ENCODE results near the gene TYMS. TPM values are rescaled to one million over a fixed set of nuclear protein-coding genes. Genes with fewer than 3 reads are reported as not detected.

TYMS gene
- total RNA-seq, 1 donor from 2014 or later, result 15.7 TPM

DNA sequence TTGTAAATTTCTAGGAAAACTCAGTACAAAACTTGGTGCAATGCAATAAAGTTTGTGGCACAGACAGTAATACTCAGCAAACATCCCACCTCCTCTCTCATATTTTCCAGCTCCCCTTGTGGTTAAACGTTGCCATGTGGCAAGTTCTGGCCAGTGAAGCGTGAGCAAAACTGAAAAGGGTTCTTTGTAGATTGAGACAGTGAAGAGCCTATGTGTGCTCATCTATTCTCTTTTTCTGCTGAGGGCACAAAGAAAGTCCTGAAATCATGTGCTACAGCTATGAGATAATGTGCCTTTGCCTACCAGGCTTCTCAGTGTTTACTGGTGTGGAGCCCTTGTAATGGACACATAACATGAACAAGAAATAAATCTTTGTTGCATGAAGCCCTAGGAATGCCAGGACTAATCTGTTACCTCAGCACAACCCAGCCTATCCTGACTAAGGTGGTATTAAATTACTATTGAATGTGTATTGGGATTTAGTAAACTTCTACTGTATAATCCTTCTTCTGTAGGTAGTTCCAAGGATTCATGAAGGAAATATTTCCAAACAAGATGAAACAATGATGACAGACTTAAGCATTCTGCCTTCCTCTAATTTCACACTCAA is 13.0 kb upstream of the TYMS start:
- Histone ChIP-seq H3K9ac (ENCODE audit: low read depth in 1 of 3, low read length in 3 of 3) (no peak overlapping the region), H3K4me1 (ENCODE audit: control insufficient read depth in 3 of 3, insufficient read depth in 3 of 3, low read length in 3 of 3) (no peaks in the 10 kb centered on the region), H3K27ac (ENCODE audit: low read depth, low read length) (no peak overlapping the region), H3K9me3 (ENCODE audit: control insufficient read depth in 3 of 3, low read length in 3 of 3) (no peaks in the 10 kb centered on the region), H3K27me3 (ENCODE audit: control insufficient read depth in 3 of 3, insufficient read depth in 3 of 3, low read length in 3 of 3) (peaks cover 0 to 6% (median 0%) of the 10 kb centered on the region in 3 donors), H3K4me3 (ENCODE audit: low read length in 3 of 3) (no peak overlapping the region), H3K36me3 (ENCODE audit: control insufficient read depth in 3 of 3, insufficient read depth in 3 of 3, low read length in 3 of 3) (no peaks in the 10 kb centered on the region)

DNA sequence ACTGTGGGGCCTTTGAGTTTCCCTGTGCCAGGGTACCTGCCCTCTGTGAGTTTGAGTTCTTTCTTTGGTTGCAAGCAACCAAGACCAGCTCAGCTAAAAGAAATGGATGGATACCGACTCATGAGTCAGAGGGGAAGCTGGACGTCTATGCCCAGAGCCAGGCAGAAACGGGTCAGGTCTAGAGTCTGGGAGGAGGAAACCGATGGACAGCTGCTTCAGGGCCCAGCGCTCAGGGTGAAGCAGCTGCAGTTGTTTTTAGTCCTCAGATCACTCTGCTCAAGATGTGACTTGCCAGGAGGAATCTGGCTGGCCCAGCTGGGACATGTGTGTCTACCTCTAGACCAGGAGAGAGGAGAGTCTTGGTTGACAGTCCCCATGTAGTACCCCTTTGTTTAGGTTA is 10.1 kb upstream of the TYMS start:
- Histone ChIP-seq H3K9ac (ENCODE audit: low read depth in 1 of 3, low read length in 3 of 3) (no peak overlapping the region), H3K27me3 (ENCODE audit: control insufficient read depth in 3 of 3, insufficient read depth in 3 of 3, low read length in 3 of 3) (peaks cover 0 to 6% (median 6%) of the 10 kb centered on the region in 3 donors), H3K4me3 (ENCODE audit: low read length in 3 of 3) (no peak overlapping the region), H3K27ac (ENCODE audit: low read depth, low read length) (no peak overlapping the region), H3K9me3 (ENCODE audit: control insufficient read depth in 3 of 3, low read length in 3 of 3) (no peaks in the 10 kb centered on the region), H3K4me1 (ENCODE audit: control insufficient read depth in 3 of 3, insufficient read depth in 3 of 3, low read length in 3 of 3) (no peaks in the 10 kb centered on the region), H3K36me3 (ENCODE audit: control insufficient read depth in 3 of 3, insufficient read depth in 3 of 3, low read length in 3 of 3) (no peaks in the 10 kb centered on the region)

DNA sequence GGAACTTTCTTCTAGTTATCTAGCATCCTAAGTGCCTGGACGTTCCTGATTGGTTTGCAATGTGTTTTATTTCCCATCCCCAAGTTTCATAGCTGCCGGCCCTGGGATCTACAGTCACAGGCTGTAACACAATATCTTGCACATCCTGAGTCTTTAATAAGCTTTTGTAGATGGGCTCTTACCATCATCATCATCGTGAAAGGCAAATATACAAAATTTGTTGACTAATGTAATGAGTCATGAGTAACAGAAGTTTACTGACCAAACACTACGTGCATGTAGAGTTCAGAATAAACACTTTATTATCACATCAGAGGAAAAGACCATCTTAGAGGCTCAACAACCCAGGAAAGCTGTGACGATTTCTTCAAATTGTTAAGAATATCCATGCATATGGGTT is 8.1 kb upstream of the TYMS start:
- Histone ChIP-seq H3K27ac (ENCODE audit: low read depth, low read length) (no peak overlapping the region), H3K9ac (ENCODE audit: low read depth in 1 of 3, low read length in 3 of 3) (no peak overlapping the region), H3K27me3 (ENCODE audit: control insufficient read depth in 3 of 3, insufficient read depth in 3 of 3, low read length in 3 of 3) (peaks cover 0 to 8% (median 2%) of the 10 kb centered on the region in 3 donors), H3K9me3 (ENCODE audit: control insufficient read depth in 3 of 3, low read length in 3 of 3) (no peaks in the 10 kb centered on the region), H3K4me3 (ENCODE audit: low read length in 3 of 3) (no peak overlapping the region), H3K36me3 (ENCODE audit: control insufficient read depth in 3 of 3, insufficient read depth in 3 of 3, low read length in 3 of 3) (no peaks in the 10 kb centered on the region), H3K4me1 (ENCODE audit: control insufficient read depth in 3 of 3, insufficient read depth in 3 of 3, low read length in 3 of 3) (no peaks in the 10 kb centered on the region)

DNA sequence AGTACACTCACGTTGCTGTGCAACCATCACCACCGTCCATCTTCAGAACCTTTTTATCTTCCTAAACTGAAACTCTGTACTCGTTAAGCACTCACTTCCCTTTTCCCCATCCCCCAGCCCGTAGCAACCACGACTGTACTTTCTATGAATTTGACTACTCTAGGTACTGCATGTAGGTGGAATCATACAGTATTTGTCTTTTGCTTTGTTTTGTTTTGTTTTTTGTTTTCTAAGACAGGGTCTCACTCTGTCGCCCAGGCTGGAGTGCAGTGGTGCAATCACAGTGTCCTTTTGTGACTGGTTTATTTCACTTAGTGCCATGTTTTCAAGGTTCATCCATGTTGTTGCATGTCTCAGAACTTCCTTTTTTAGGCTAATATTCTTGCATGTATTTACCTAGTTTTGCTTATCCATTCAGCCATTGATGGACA is 7.0 kb upstream of the TYMS start:
- Histone ChIP-seq H3K27ac (ENCODE audit: low read depth, low read length) (no peak overlapping the region), H3K36me3 (ENCODE audit: control insufficient read depth in 3 of 3, insufficient read depth in 3 of 3, low read length in 3 of 3) (no peaks in the 10 kb centered on the region), H3K9ac (ENCODE audit: low read depth in 1 of 3, low read length in 3 of 3) (no peak overlapping the region), H3K9me3 (ENCODE audit: control insufficient read depth in 3 of 3, low read length in 3 of 3) (no peaks in the 10 kb centered on the region), H3K27me3 (ENCODE audit: control insufficient read depth in 3 of 3, insufficient read depth in 3 of 3, low read length in 3 of 3) (peaks cover 0 to 13% (median 3%) of the 10 kb centered on the region in 3 donors), H3K4me1 (ENCODE audit: control insufficient read depth in 3 of 3, insufficient read depth in 3 of 3, low read length in 3 of 3) (no peaks in the 10 kb centered on the region), H3K4me3 (ENCODE audit: low read length in 3 of 3) (no peak overlapping the region)

DNA sequence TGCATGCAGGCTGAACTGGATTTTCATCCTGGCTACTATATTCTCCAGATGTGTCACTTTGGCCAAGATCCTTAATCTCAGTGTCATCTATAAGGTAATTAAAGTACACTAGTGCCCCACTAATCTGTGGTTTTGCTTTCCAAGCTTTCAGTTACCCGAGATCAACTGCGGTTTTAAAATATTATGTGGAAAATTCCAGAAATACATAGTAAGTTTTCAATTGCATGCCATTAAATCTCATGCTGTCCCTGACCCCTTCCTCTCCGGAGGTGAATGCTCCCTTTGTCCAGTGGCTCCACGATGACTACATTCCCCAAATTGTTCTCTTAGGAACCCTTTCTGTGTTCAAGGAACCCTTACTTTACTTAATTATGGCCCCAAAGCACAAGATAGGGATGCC is 5.3 kb upstream of the TYMS start:
- no peaks in the 10 kb centered on the region for H3K36me3 ChIP-seq (ENCODE audit: control insufficient read depth in 3 of 3, insufficient read depth in 3 of 3, low read length in 3 of 3)
- peaks cover 0 to 2% (median 0%) of the 10 kb centered on the region in 3 donors for H3K9me3 ChIP-seq (ENCODE audit: control insufficient read depth in 3 of 3, low read length in 3 of 3)
- no peak overlapping the region for H3K27ac ChIP-seq (ENCODE audit: low read depth, low read length)
- H3K9ac ChIP-seq (ENCODE audit: low read depth in 1 of 3, low read length in 3 of 3), result no peak overlapping the region
- no peak overlapping the region for H3K4me3 ChIP-seq (ENCODE audit: low read length in 3 of 3)
- H3K4me1 ChIP-seq (ENCODE audit: control insufficient read depth in 3 of 3, insufficient read depth in 3 of 3, low read length in 3 of 3), result peaks cover 0 to under 1% (median 0%) of the 10 kb centered on the region in 3 donors
- peaks cover 5 to 16% (median 8%) of the 10 kb centered on the region in 3 donors for H3K27me3 ChIP-seq (ENCODE audit: control insufficient read depth in 3 of 3, insufficient read depth in 3 of 3, low read length in 3 of 3)

DNA sequence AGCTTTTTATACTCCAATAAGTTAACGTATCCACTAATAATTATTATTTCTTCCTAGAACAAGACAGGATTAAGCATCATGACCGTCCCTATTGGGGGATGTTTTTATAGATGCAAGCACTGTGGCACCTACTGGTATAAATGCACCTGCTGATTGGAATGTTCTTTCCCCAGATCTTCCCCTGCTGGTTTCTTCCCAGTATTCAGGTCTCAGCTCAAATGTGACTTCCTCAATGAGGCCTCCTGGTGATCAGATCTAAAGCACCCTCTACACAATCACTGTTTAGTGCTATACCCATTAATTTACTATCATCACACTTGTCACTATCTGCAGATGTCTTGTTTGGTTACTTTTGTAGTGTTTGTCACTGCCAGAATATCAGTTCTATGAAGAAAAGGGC is 3.9 kb upstream of the TYMS start:
- H3K36me3 ChIP-seq (ENCODE audit: control insufficient read depth in 3 of 3, insufficient read depth in 3 of 3, low read length in 3 of 3), result no peaks in the 10 kb centered on the region
- H3K27ac ChIP-seq (ENCODE audit: low read depth, low read length), result no peak overlapping the region
- peaks cover 8 to 28% (median 16%) of the 10 kb centered on the region in 3 donors for H3K27me3 ChIP-seq (ENCODE audit: control insufficient read depth in 3 of 3, insufficient read depth in 3 of 3, low read length in 3 of 3)
- H3K4me3 ChIP-seq (ENCODE audit: low read length in 3 of 3), result no peak overlapping the region
- H3K9ac ChIP-seq (ENCODE audit: low read depth in 1 of 3, low read length in 3 of 3), result no peak overlapping the region
- peaks cover 0 to 2% (median 0%) of the 10 kb centered on the region in 3 donors for H3K9me3 ChIP-seq (ENCODE audit: control insufficient read depth in 3 of 3, low read length in 3 of 3)
- peaks cover 0 to 11% (median 7%) of the 10 kb centered on the region in 3 donors for H3K4me1 ChIP-seq (ENCODE audit: control insufficient read depth in 3 of 3, insufficient read depth in 3 of 3, low read length in 3 of 3)

DNA sequence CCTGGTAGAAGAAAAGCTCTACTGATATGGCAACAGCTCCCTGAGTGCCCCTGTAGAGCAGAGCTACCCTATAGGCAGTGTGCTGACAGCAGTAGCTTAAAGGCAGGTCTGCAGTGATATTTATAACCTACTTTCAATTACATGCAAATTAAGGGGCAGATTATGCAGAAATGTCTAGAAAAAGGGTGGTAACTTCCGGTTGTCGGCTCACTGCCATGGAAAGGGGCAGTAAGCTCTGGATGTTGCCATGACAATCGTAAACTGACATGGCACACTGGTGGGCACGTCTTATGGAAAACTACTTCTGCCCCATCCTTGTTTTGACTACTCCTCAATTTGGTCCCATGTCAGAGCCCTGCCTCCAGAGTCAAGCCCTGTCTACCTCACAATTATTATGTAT is 2.9 kb upstream of the TYMS start:
- Histone ChIP-seq H3K9me3 (ENCODE audit: control insufficient read depth in 3 of 3, low read length in 3 of 3) (peaks cover 0 to 2% (median 0%) of the 10 kb centered on the region in 3 donors), H3K27me3 (ENCODE audit: control insufficient read depth in 3 of 3, insufficient read depth in 3 of 3, low read length in 3 of 3) (peaks cover 16 to 36% (median 27%) of the 10 kb centered on the region in 3 donors), H3K36me3 (ENCODE audit: control insufficient read depth in 3 of 3, insufficient read depth in 3 of 3, low read length in 3 of 3) (no peaks in the 10 kb centered on the region), H3K4me3 (ENCODE audit: low read length in 3 of 3) (no peak overlapping the region), H3K9ac (ENCODE audit: low read depth in 1 of 3, low read length in 3 of 3) (no peak overlapping the region), H3K27ac (ENCODE audit: low read depth, low read length) (no peak overlapping the region), H3K4me1 (ENCODE audit: control insufficient read depth in 3 of 3, insufficient read depth in 3 of 3, low read length in 3 of 3) (peaks cover 0 to 14% (median 9%) of the 10 kb centered on the region in 3 donors)

DNA sequence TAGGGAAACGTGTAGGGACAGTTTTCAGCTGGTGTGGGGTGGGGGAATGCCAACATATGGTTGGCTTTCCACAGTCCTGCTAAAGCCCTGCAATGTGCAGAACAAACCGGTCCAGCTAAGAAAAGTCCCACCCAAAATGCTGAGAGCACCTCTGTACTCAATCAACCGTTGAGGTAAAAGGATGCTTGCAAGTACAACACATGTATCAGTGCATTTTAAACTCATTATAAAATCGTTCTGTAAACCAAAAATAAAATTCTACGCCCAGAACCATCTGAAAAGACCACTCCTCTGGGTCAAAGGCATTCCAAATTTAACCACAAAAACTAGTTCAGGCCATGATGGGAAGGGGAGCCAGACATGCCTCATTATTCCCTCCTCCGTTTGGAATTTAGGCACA is 2.0 kb upstream of the TYMS start:
- Histone ChIP-seq H3K27me3 (ENCODE audit: control insufficient read depth in 3 of 3, insufficient read depth in 3 of 3, low read length in 3 of 3) (peaks cover 17 to 36% (median 28%) of the 10 kb centered on the region in 3 donors), H3K4me1 (ENCODE audit: control insufficient read depth in 3 of 3, insufficient read depth in 3 of 3, low read length in 3 of 3) (peaks cover 0 to 14% (median 9%) of the 10 kb centered on the region in 3 donors), H3K9me3 (ENCODE audit: control insufficient read depth in 3 of 3, low read length in 3 of 3) (peaks cover 0 to 2% (median 0%) of the 10 kb centered on the region in 3 donors), H3K9ac (ENCODE audit: low read depth in 1 of 3, low read length in 3 of 3) (no peak overlapping the region), H3K4me3 (ENCODE audit: low read length in 3 of 3) (no peak overlapping the region), H3K27ac (ENCODE audit: low read depth, low read length) (no peak overlapping the region), H3K36me3 (ENCODE audit: control insufficient read depth in 3 of 3, insufficient read depth in 3 of 3, low read length in 3 of 3) (no peaks in the 10 kb centered on the region)

DNA sequence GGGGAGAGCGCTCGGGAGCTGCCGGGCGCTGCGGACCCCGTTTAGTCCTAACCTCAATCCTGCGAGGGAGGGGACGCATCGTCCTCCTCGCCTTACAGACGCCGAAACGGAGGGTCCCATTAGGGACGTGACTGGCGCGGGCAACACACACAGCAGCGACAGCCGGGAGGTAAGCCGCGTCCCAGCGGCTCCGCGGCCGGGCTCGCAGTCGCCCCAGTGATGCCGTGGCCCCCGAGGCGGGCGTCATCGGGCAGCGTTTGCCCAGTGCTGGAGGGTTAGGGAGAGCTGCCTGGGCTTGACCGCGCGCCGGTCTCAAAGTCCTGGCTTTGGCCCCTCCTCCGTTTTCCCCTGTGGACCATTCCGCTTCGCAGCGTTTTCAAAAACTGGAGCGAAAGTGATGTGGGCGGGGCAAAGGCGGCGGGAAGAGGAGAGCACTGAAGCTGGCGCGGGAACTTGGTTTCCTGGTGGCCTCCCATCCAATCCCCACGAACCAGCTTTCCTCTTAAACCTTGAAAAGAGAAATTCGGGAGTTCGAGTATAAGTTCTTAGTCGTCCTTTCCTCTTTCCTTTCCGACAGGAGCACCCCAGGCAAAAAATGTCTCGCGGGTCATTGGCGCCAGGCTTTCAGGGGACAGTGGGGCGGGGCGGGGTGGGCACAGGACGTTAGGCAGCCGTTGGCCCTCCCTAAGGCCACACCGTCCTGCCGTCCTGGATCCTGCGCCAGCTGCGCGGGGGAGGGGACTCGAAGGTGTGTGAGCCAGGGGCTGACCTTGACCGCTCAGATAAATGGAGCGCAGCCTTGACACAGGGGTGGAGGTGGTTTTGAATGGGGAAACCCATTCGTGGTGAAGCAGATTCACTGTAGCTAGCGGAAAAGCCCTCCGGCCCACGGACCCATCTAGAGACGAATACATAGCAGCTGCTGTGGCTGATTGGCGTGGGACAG is 821 bp downstream of the TYMS start:
- peak overlapping the region; percentile 20 to 64 (median 40) for H3K9ac ChIP-seq (ENCODE audit: low read depth in 1 of 3, low read length in 3 of 3)
- H3K4me3 ChIP-seq (ENCODE audit: low read length in 3 of 3), result peak overlapping the region; percentile 66 to 77 (median 71)
- peaks cover 0 to 2% (median 0%) of the 10 kb centered on the region in 3 donors for H3K9me3 ChIP-seq (ENCODE audit: control insufficient read depth in 3 of 3, low read length in 3 of 3)
- H3K36me3 ChIP-seq (ENCODE audit: control insufficient read depth in 3 of 3, insufficient read depth in 3 of 3, low read length in 3 of 3), result no peaks in the 10 kb centered on the region
- peaks cover 0 to 14% (median 9%) of the 10 kb centered on the region in 3 donors for H3K4me1 ChIP-seq (ENCODE audit: control insufficient read depth in 3 of 3, insufficient read depth in 3 of 3, low read length in 3 of 3)
- H3K27ac ChIP-seq (ENCODE audit: low read depth, low read length), result no peak overlapping the region
- H3K27me3 ChIP-seq (ENCODE audit: control insufficient read depth in 3 of 3, insufficient read depth in 3 of 3, low read length in 3 of 3), result peaks cover 23 to 32% (median 31%) of the 10 kb centered on the region in 3 donors
